Colon (tissue), 2 donors: ENCODE results near the gene RHBDL3.

Experiments
- FAIRE-seq: peaks from 2 replicates; lab custom pipeline; 2012; peaks lifted over from hg19 to GRCh38; lab: Jason Lieb, UNC
- donor health status: control.
- donor health status: control.

The RHBDL3 gene

GRCh38 chr17:32357615-32358014 is 92.0 kb downstream of the RHBDL3 start:
- no peak for FAIRE-seq

GRCh38 chr17:32361270-32361669 is 95.6 kb downstream of the RHBDL3 start:
- no peak for FAIRE-seq

- FAIRE-seq: no peak
Observed at GRCh38 chr17:32370426-32370825, 104.8 kb downstream of the RHBDL3 start.
